SK-N-SH (cell line): Measurements from ENCODE around the gene LINGO3. TPM values are rescaled to one million over a fixed set of nuclear protein-coding genes. Genes with fewer than 3 reads are reported as not detected.

Experiments
- CTCF ChIA-PET: fragments of 300-600, 350-600 bp; formaldehyde crosslinking; extraction: SDS; loops from one replicate; lab custom pipeline; 2021; lab: Yijun Ruan, JAX
- POLR2A ChIA-PET: fragments of 350-600 bp; sonication (Branson Sonifier 250); formaldehyde crosslinking; extraction: SDS; loops from one replicate; lab custom pipeline; 2020; ENCODE audit warnings: antibody characterized with exemption, inconsistent platforms; lab: Yijun Ruan, JAX
- DNase-seq: peaks from one replicate; pipeline ENCODE4 v3.0.0; 2012
- H2AFZ ChIP-seq: fragments of 200-600 bp; sonication (generic); 2 replicates; pipeline ENCODE4 v1.8.1; 2016; ENCODE audit warnings: antibody characterized with exemption, mild to moderate bottlenecking, low read depth
- H3F3A ChIP-seq: fragments of 200-600 bp; sonication (generic); replicated peaks from 2 replicates; pipeline ENCODE3; 2016; ENCODE audit warnings: antibody characterized with exemption, mild to moderate bottlenecking; ENCODE audit not compliant: insufficient read depth
- H3K27ac ChIP-seq, 2 experiments: fragments of 200-500 bp in 1 of 2; fragments of 200-600 bp in 1 of 2; sonication (Bioruptor generic) in 1 of 2; sonication (generic), shearing (Covaris generic) in 1 of 2; 2 replicates each; pipeline versions ENCODE4 v1.5.1 to v1.6.1; 2014 to 2016; ENCODE audit warnings: low read depth in 2 of 2, inconsistent platforms in 1 of 2, low read length in 1 of 2, mild to moderate bottlenecking in 1 of 2, mixed read lengths in 1 of 2
- H3K27me3 ChIP-seq: fragments of 200-600 bp; sonication (generic), shearing (Covaris generic); 2 replicates; pipeline ENCODE4 v1.6.1; 2016; ENCODE audit warnings: mixed run types; ENCODE audit not compliant: insufficient read depth
- H3K36me3 ChIP-seq, 2 experiments: fragments of 200-500 bp in 1 of 2; fragments of 200-600 bp in 1 of 2; sonication (Bioruptor generic) in 1 of 2; sonication (generic) in 1 of 2; replicated peaks in 1 of 2; 2 replicates each; pipeline versions ENCODE3 to v1.5.1; 2014 to 2016; ENCODE audit warnings: low read length in 1 of 2, mild to moderate bottlenecking in 1 of 2; ENCODE audit not compliant: insufficient read depth in 2 of 2, control insufficient read depth in 1 of 2
- H3K4me1 ChIP-seq, 2 experiments: fragments of 200-500 bp in 1 of 2; fragments of 200-600 bp in 1 of 2; sonication (Bioruptor generic) in 1 of 2; sonication (generic), shearing (Covaris generic) in 1 of 2; 2 replicates each; pipeline versions ENCODE4 v1.5.1 to v1.6.1; 2014 to 2016; ENCODE audit warnings: low read depth in 1 of 2, low read length in 1 of 2, mixed run types in 1 of 2; ENCODE audit not compliant: insufficient read depth in 2 of 2, control insufficient read depth in 1 of 2
- H3K4me2 ChIP-seq: fragments of 200-600 bp; sonication (generic), shearing (Covaris generic); 2 replicates; pipeline ENCODE4 v1.6.1; 2017; ENCODE audit warnings: mixed run types
- H3K4me3 ChIP-seq, 2 experiments: fragments of 200-500 bp in 1 of 2; fragments of 200-600 bp in 1 of 2; sonication (Bioruptor generic) in 1 of 2; sonication (generic), shearing (Covaris generic) in 1 of 2; 2 replicates each; pipeline versions ENCODE4 v1.5.1 to v1.8.1; 2014 to 2016; ENCODE audit warnings: low read depth in 2 of 2, inconsistent platforms in 1 of 2, low read length in 1 of 2, mild to moderate bottlenecking in 1 of 2, mixed read lengths in 1 of 2, moderate library complexity in 1 of 2
- H3K79me2 ChIP-seq: fragments of 200-600 bp; sonication (generic); 2 replicates; pipeline ENCODE4 v1.8.1; 2017; ENCODE audit warnings: mild to moderate bottlenecking; ENCODE audit not compliant: insufficient read depth
- H3K9ac ChIP-seq: fragments of 200-600 bp; sonication (generic); 2 replicates; pipeline ENCODE4 v1.6.1; 2017; ENCODE audit warnings: mixed run types
- H3K9me2 ChIP-seq: fragments of 200-600 bp; sonication (generic); 2 replicates; pipeline ENCODE4 v1.6.1; 2017; ENCODE audit warnings: mixed run types
- H3K9me3 ChIP-seq: fragments of 200-600 bp; sonication (generic); 2 replicates; pipeline ENCODE4 v1.6.1; 2017; ENCODE audit warnings: mixed run types, mild to moderate bottlenecking, moderate library complexity
- H4K20me1 ChIP-seq: fragments of 200-600 bp; sonication (generic); 2 replicates; pipeline ENCODE4 v1.6.1; 2017; ENCODE audit warnings: mild to moderate bottlenecking, mixed run types; ENCODE audit not compliant: insufficient read depth
- CHD2 ChIP-seq: fragments of 150-350 bp; IDR thresholded peaks from 2 replicates; pipeline ENCODE4 v1.6.1; 2018; ENCODE audit warnings: low read length; ENCODE audit not compliant: partially characterized antibody
- ELF1 ChIP-seq: IDR thresholded peaks from 2 replicates; pipeline ENCODE4 v1.4.0; 2012
- EZH2phosphoT487 ChIP-seq: fragments of 200-600 bp; sonication (generic); IDR thresholded peaks from 2 replicates; pipeline ENCODE4 v1.6.1; 2017; ENCODE audit warnings: low read depth, mixed run types, mild to moderate bottlenecking, antibody characterized with exemption, moderate library complexity, borderline replicate concordance
- FOSL2 ChIP-seq: IDR thresholded peaks from 2 replicates; pipeline ENCODE4 v1.4.0; 2012; ENCODE audit warnings: low read depth, mild to moderate bottlenecking, moderate library complexity, borderline replicate concordance
- FOXJ3 ChIP-seq: sonication (generic); formaldehyde crosslinking; IDR thresholded peaks from 2 replicates; pipeline ENCODE4 v1.5.1; 2020; ENCODE audit warnings: mild to moderate bottlenecking, missing genetic modification reagents
- GABPA ChIP-seq: IDR thresholded peaks from 2 replicates; pipeline ENCODE4 v1.4.0; 2012; ENCODE audit warnings: low read depth, mild to moderate bottlenecking
- GATA2 ChIP-seq: sonication (generic); formaldehyde crosslinking; IDR thresholded peaks from 2 replicates; pipeline ENCODE4 v1.5.0; 2020; ENCODE audit warnings: mild to moderate bottlenecking, missing genetic modification reagents
- MXI1 ChIP-seq: IDR thresholded peaks from 2 replicates; pipeline ENCODE4 v1.6.1; 2012; ENCODE audit warnings: mild to moderate bottlenecking, low read depth, low read length, improper control_type of control experiment
- NRF1 ChIP-seq: IDR thresholded peaks from 2 replicates; pipeline ENCODE4 v1.6.1; 2012; ENCODE audit warnings: low read depth, mild to moderate bottlenecking, low read length
- RXRA ChIP-seq: IDR thresholded peaks from 2 replicates; pipeline ENCODE4 v1.4.0; 2012; ENCODE audit warnings: low read depth, mild to moderate bottlenecking, borderline replicate concordance
- SIN3A ChIP-seq: IDR thresholded peaks from 2 replicates; pipeline ENCODE4 v1.6.1; 2012; ENCODE audit warnings: low read depth, mild to moderate bottlenecking, low read length, moderate library complexity, borderline replicate concordance
- SMC3 ChIP-seq: IDR thresholded peaks from 2 replicates; pipeline ENCODE4 v1.6.1; 2012; ENCODE audit warnings: low read depth, low read length, improper control_type of control experiment
- TAF1 ChIP-seq: IDR thresholded peaks from 2 replicates; pipeline ENCODE4 v1.6.1; 2012; ENCODE audit warnings: low read depth, mild to moderate bottlenecking, low read length, moderate library complexity, borderline replicate concordance
- TCF12 ChIP-seq: IDR thresholded peaks from 2 replicates; pipeline ENCODE4 v1.4.0; 2012
- TEAD4 ChIP-seq: IDR thresholded peaks from 2 replicates; pipeline ENCODE4 v1.4.0; 2012; ENCODE audit warnings: mild to moderate bottlenecking, borderline replicate concordance; ENCODE audit not compliant: insufficient read depth
- YY1 ChIP-seq: IDR thresholded peaks from 2 replicates; pipeline ENCODE4 v1.4.0; 2012; ENCODE audit warnings: low read depth, mild to moderate bottlenecking
- WGBS: methylation state at CpG from one replicate; pipeline ENCODE4 v1.1.6; 2017; ENCODE audit warnings: low lambda C conversion rate; 5-methylcytosine and 5-hydroxymethylcytosine counted together
- polyA plus RNA-seq, 3 experiments: library from polyadenylated mRNA; depleted of rRNA; stranded (reverse); fragments of >200 nt; gene quantifications; 2 replicates each; pipeline ENCODE4 v1.2.3, GENCODE V29; 2012
- TF ChIP-seq, protein P1 (sequence below): IDR thresholded peaks from 2 replicates; pipeline ENCODE4 v1.6.1; 2012; ENCODE audit warnings: mild to moderate bottlenecking, low read depth, low read length, moderate library complexity
- TF ChIP-seq, protein P2 (sequence below): IDR thresholded peaks from 2 replicates; pipeline ENCODE4; 2012
- TF ChIP-seq, protein P3 (sequence below): IDR thresholded peaks from 2 replicates; pipeline ENCODE4 v1.4.0; 2012; ENCODE audit warnings: low read depth
- TF ChIP-seq, protein P4 (sequence below): fragments of 150-350 bp; IDR thresholded peaks from 2 replicates; pipeline ENCODE4 v1.6.1; 2016; ENCODE audit warnings: mild to moderate bottlenecking, low read depth, low read length
- TF ChIP-seq, protein P5 (sequence below): fragments of 150-350 bp; IDR thresholded peaks from 2 replicates; pipeline ENCODE4 v1.6.1; 2017; ENCODE audit warnings: antibody characterized with exemption, low read length, low read depth, borderline replicate concordance

Gene LINGO3
- polyA plus RNA-seq, 1 of the 3 experiments (the other 2 are of a cell fraction) = not detected

DNA sequence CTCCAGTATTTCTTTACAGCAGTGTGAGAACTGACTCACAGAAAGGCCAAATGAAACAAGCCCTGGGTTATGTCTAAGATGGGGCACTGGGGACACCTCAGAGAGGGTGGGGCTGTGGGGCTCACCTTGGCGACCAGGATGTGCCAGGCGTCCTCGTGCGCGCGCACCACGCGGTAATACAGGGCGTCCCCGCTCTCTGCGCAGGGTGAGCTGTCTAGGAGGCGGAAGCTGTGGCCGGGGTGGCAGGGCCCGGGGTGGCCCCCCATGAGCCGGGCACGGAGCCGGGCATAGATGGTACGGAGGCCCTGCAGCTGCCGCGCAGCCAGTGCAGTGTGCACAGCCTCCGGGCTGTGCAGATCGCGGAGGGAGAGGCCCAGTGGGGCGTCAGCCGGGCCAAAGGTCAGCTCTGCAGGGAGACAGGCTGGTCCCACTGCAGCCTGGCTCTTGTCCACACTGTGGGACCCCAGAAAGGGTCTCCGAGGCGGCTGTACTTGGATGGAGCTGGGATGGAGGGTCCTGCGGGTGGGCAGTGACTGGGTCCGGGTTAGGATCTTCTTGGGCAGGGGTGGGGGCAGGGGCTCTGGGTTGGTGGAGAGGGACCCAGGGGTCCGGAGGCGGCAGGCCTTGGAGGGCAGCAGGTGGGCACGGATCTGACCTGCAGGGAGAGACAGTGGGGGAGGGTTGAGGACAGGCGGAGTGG is 29.3 kb downstream of the LINGO3 start:
- H3K9ac ChIP-seq = no peak overlapping the region
- TF ChIP-seq SIN3A (no peak), MXI1 (no peak), TCF12 (no peak), GATA2 (CRISPR knock-in tag) (no peak), SMC3 (no peak), CHD2 (no peak)
- H3K9me2 ChIP-seq = no peaks in the 10 kb centered on the region
- peak; percentile 28 for DNase-seq
- no peaks in the 10 kb centered on the region for H3K9me3 ChIP-seq
- CTCF ChIA-PET = interaction anchor here (0.9 to 11.9 kb wide), 5 partner anchors 10 to 40 kb away, joined by 3 to 284 read pairs (median 5); partner anchors contain the start of gene LINGO3
- POLR2A ChIA-PET = no interaction called here
- peaks cover 5 to 7% of the 10 kb centered on the region in 2 experiments for H3K36me3 ChIP-seq
- H2AFZ ChIP-seq = no peak overlapping the region
- peaks cover 21% of the 10 kb centered on the region for H3K79me2 ChIP-seq
- no peak overlapping the region for H3K4me3 ChIP-seq
- 77% methylated on average over 5 of the region's 33 CpGs for WGBS
- H3K27ac ChIP-seq = no peak overlapping the region
- H3F3A ChIP-seq = no peaks in the 10 kb centered on the region
- H3K4me2 ChIP-seq = no peak overlapping the region
- peaks cover 18% of the 10 kb centered on the region for H4K20me1 ChIP-seq
- H3K27me3 ChIP-seq = no peaks in the 10 kb centered on the region
- peaks cover 0 to 16% of the 10 kb centered on the region in 2 experiments; a peak in 1 of 4 replicates for H3K4me1 ChIP-seq

DNA sequence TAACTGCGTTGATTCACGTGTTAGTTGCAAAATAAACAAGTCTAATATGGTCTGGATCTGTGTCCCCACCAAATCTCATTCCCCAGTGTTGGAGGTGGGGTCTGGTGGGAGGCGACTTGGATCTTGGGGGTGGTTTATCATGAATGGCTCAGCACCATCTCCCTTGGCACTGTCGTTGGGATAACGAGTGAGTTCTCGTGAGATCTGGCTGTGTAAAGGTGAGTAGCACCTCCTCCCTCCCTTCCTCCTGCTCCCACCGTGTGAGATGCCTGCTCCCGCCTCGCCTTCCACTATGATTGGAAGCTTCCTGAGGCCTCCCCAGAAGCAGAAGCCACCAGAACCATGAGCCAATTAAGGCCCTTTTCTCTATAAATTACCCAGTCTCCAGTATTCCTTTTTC is 30.8 kb downstream of the LINGO3 start:
- 94% methylated on average over 9 of the region's 9 CpGs for WGBS
- peaks cover 11 to 20% of the 10 kb centered on the region in 2 experiments for H3K36me3 ChIP-seq
- POLR2A ChIA-PET = interaction anchor here (1.3 kb wide), 1 partner anchor 12 kb away, joined by 4 read pairs; no protein-coding TSS in a partner anchor
- no peak for TF ChIP-seq TAF1
- TF ChIP-seq, protein P1, sequence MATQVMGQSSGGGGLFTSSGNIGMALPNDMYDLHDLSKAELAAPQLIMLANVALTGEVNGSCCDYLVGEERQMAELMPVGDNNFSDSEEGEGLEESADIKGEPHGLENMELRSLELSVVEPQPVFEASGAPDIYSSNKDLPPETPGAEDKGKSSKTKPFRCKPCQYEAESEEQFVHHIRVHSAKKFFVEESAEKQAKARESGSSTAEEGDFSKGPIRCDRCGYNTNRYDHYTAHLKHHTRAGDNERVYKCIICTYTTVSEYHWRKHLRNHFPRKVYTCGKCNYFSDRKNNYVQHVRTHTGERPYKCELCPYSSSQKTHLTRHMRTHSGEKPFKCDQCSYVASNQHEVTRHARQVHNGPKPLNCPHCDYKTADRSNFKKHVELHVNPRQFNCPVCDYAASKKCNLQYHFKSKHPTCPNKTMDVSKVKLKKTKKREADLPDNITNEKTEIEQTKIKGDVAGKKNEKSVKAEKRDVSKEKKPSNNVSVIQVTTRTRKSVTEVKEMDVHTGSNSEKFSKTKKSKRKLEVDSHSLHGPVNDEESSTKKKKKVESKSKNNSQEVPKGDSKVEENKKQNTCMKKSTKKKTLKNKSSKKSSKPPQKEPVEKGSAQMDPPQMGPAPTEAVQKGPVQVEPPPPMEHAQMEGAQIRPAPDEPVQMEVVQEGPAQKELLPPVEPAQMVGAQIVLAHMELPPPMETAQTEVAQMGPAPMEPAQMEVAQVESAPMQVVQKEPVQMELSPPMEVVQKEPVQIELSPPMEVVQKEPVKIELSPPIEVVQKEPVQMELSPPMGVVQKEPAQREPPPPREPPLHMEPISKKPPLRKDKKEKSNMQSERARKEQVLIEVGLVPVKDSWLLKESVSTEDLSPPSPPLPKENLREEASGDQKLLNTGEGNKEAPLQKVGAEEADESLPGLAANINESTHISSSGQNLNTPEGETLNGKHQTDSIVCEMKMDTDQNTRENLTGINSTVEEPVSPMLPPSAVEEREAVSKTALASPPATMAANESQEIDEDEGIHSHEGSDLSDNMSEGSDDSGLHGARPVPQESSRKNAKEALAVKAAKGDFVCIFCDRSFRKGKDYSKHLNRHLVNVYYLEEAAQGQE = no peak
- no peak for TF ChIP-seq RXRA
- TF ChIP-seq, protein P2, sequence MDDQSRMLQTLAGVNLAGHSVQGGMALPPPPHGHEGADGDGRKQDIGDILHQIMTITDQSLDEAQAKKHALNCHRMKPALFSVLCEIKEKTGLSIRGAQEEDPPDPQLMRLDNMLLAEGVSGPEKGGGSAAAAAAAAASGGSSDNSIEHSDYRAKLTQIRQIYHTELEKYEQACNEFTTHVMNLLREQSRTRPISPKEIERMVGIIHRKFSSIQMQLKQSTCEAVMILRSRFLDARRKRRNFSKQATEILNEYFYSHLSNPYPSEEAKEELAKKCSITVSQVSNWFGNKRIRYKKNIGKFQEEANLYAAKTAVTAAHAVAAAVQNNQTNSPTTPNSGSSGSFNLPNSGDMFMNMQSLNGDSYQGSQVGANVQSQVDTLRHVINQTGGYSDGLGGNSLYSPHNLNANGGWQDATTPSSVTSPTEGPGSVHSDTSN = no peak
- TF ChIP-seq, protein P3, sequence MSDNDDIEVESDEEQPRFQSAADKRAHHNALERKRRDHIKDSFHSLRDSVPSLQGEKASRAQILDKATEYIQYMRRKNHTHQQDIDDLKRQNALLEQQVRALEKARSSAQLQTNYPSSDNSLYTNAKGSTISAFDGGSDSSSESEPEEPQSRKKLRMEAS = no peak
- no peak for TF ChIP-seq FOXJ3 (CRISPR knock-in tag)
- TF ChIP-seq ELF1 = no peak
- no peak for TF ChIP-seq GABPA
- no peak for TF ChIP-seq YY1
- TF ChIP-seq FOSL2 = no peak
- no peak for TF ChIP-seq TCF12
- TF ChIP-seq, protein P4, sequence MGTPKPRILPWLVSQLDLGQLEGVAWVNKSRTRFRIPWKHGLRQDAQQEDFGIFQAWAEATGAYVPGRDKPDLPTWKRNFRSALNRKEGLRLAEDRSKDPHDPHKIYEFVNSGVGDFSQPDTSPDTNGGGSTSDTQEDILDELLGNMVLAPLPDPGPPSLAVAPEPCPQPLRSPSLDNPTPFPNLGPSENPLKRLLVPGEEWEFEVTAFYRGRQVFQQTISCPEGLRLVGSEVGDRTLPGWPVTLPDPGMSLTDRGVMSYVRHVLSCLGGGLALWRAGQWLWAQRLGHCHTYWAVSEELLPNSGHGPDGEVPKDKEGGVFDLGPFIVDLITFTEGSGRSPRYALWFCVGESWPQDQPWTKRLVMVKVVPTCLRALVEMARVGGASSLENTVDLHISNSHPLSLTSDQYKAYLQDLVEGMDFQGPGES = no peak
- no peak for TF ChIP-seq NRF1
- TF ChIP-seq, protein P5, sequence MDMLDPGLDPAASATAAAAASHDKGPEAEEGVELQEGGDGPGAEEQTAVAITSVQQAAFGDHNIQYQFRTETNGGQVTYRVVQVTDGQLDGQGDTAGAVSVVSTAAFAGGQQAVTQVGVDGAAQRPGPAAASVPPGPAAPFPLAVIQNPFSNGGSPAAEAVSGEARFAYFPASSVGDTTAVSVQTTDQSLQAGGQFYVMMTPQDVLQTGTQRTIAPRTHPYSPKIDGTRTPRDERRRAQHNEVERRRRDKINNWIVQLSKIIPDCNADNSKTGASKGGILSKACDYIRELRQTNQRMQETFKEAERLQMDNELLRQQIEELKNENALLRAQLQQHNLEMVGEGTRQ = no peak
- no peak for TF ChIP-seq CHD2
- TF ChIP-seq EZH2phosphoT487 = no peak
- no peak for TF ChIP-seq TEAD4

More for the DNA sequence above, 30.8 kb downstream of the LINGO3 start:
- Histone ChIP-seq H3K79me2 (peaks cover 36% of the 10 kb centered on the region), H2AFZ (no peak overlapping the region), H3K4me1 (peaks cover 4 to 25% of the 10 kb centered on the region in 2 experiments; a peak in 1 of 4 replicates), H3K9me3 (no peaks in the 10 kb centered on the region), H3K4me3 (no peak overlapping the region), H3K27ac (no peak overlapping the region), H3K4me2 (no peak overlapping the region), H4K20me1 (peaks cover 32% of the 10 kb centered on the region), H3K9me2 (no peaks in the 10 kb centered on the region), H3F3A (peaks cover 11% of the 10 kb centered on the region), H3K27me3 (no peaks in the 10 kb centered on the region), H3K9ac (no peak overlapping the region)
- no peak for DNase-seq
- CTCF ChIA-PET = interaction anchor here (1.2 to 11.9 kb wide), 7 partner anchors 12 to 36 kb away, joined by 3 to 284 read pairs (median 5); partner anchors contain the start of gene LINGO3
